Endodermal cell (in vitro differentiated cells): ENCODE results near the gene LAMTOR1. TPM values are rescaled to one million over a fixed set of nuclear protein-coding genes. Genes with fewer than 3 reads are reported as not detected.

Experiments
- DNase-seq: peaks from one replicate; pipeline ENCODE4 v3.0.0-alpha.2; 2017
- H3K27ac ChIP-seq: 2 replicates; pipeline ENCODE4 v1.5.1; 2013; ENCODE audit warnings: mild to moderate bottlenecking, low read depth, low read length, moderate library complexity
- H3K27me3 ChIP-seq: 2 replicates; pipeline ENCODE4 v1.6.1; 2013; ENCODE audit warnings: mild to moderate bottlenecking, low read length, moderate library complexity; ENCODE audit not compliant: insufficient read depth, control insufficient read depth, poor library complexity, severe bottlenecking
- H3K36me3 ChIP-seq: 2 replicates; pipeline ENCODE4 v1.7.0; 2013; ENCODE audit warnings: mild to moderate bottlenecking, low read length, moderate library complexity; ENCODE audit not compliant: control insufficient read depth, insufficient read depth
- H3K4me1 ChIP-seq: one replicate; pipeline ENCODE4 v1.7.0; 2013; ENCODE audit warnings: low read length; ENCODE audit not compliant: control insufficient read depth, insufficient read depth
- H3K4me3 ChIP-seq: 2 replicates; pipeline ENCODE4 v1.5.1; 2013; ENCODE audit warnings: mild to moderate bottlenecking, low read length, moderate library complexity
- H3K9ac ChIP-seq: 2 replicates; pipeline ENCODE4 v1.6.1; 2013; ENCODE audit warnings: mild to moderate bottlenecking, low read length, moderate library complexity; ENCODE audit not compliant: poor library complexity, severe bottlenecking; ENCODE audit errors: extremely low read depth
- H3K9me3 ChIP-seq: 2 replicates; pipeline ENCODE4 v1.6.1; 2013; ENCODE audit warnings: mild to moderate bottlenecking, low read length, moderate library complexity; ENCODE audit not compliant: control insufficient read depth
- H3K27ac Mint-ChIP-seq: 2 replicates; pipeline ENCODE4 v1.8.0; 2020; ENCODE audit warnings: mixed read lengths
- H3K27me3 Mint-ChIP-seq: 2 replicates; pipeline ENCODE4 v1.8.0; 2021; ENCODE audit warnings: mild to moderate bottlenecking, mixed read lengths; ENCODE audit not compliant: insufficient read depth
- H3K36me3 Mint-ChIP-seq: 2 replicates; pipeline ENCODE4 v1.8.0; 2020; ENCODE audit warnings: low read depth, mixed read lengths
- H3K4me1 Mint-ChIP-seq: 2 replicates; pipeline ENCODE4 v1.8.0; 2020; ENCODE audit warnings: mixed read lengths
- H3K4me3 Mint-ChIP-seq: 2 replicates; pipeline ENCODE4 v1.8.0; 2020; ENCODE audit warnings: mild to moderate bottlenecking, moderate library complexity, mixed read lengths
- H3K9me3 Mint-ChIP-seq: 2 replicates; pipeline ENCODE4 v1.8.0; 2020; ENCODE audit warnings: mild to moderate bottlenecking, mixed read lengths
- WGBS, 2 experiments: methylation state at CpG; one replicate each; pipeline versions ENCODE4 v1.1.5 to v1.1.7; 2013; ENCODE audit warnings: missing lambda C conversion rate in 2 of 2, mixed read lengths in 1 of 2; ENCODE audit not compliant: insufficient coverage in 1 of 2, insufficient read length in 1 of 2; 5-methylcytosine and 5-hydroxymethylcytosine counted together
- total RNA-seq, 2 donors: library from RNA; stranded (reverse); fragmentation: NEBNext Ultra II Directional in 1 of 2; extraction: Animal tissue kit (Norgen Biotek cat#: 25700) in 1 of 2; gene quantifications; 2 replicates in 1 of 2; 3 replicates in 1 of 2; pipeline ENCODE4 v1.2.1, GENCODE V29; 2021
- TF ChIP-seq, protein P1 (sequence below): fragments of 200-600 bp; sonication (generic); conservative IDR thresholded peaks from 2 replicates; pipeline ENCODE4 v1.5.0; 2021; ENCODE audit warnings: antibody characterized with exemption, mild to moderate bottlenecking

Gene LAMTOR1
- total RNA-seq, 2 donors from 2014 or later: 92.0 to 104 TPM

DNA sequence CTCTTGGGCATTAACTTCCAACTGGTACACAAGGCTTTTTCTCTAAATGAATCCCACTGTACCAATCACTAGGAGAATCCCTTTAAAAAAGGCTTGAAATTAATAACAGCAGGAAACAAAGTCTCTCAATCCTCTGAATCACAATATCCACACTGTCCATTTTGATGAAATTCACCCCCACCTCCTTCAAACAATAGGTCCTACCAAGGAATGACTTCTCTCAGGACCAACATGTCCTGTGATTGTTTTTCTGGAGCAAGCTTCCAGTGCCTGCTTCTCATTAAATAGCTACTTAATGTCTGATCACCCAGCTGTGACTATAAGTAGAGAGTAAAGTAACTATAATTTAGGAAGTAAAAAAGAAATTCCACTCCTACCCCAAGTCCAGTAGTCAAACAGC is 35.8 kb downstream of the LAMTOR1 start:
- H3K27ac Mint-ChIP-seq: no peak overlapping the region

DNA sequence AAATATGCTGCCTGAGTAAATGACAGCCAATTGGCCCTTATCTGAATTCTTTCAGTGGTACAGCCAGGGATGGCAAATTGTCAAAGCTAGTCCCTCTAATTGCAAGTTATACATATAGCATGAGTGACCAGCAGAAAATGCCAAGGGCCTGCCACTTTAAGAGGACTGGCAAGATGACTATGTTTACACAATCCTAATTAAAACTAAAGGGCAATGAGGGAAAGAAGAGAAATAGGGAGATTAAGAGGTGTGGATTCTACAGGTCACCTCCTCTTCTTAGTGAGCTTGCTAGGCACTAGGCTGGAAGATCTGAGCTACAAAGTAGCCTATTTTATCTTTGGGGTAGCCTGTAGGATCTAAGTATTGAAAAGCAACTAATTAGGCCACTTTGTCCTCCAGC is 36.2 kb downstream of the LAMTOR1 start:
- no peaks in the 10 kb centered on the region for H3K9me3 Mint-ChIP-seq
- H3K27me3 Mint-ChIP-seq: no peaks in the 10 kb centered on the region
- Histone ChIP-seq H3K9me3 (no peaks in the 10 kb centered on the region), H3K9ac (no peak overlapping the region), H3K4me3 (no peak overlapping the region), H3K4me1 (peaks cover 6% of the 10 kb centered on the region), H3K36me3 (peaks cover 28% of the 10 kb centered on the region), H3K27ac (no peak overlapping the region), H3K27me3 (no peaks in the 10 kb centered on the region)
- TF ChIP-seq, protein P1, sequence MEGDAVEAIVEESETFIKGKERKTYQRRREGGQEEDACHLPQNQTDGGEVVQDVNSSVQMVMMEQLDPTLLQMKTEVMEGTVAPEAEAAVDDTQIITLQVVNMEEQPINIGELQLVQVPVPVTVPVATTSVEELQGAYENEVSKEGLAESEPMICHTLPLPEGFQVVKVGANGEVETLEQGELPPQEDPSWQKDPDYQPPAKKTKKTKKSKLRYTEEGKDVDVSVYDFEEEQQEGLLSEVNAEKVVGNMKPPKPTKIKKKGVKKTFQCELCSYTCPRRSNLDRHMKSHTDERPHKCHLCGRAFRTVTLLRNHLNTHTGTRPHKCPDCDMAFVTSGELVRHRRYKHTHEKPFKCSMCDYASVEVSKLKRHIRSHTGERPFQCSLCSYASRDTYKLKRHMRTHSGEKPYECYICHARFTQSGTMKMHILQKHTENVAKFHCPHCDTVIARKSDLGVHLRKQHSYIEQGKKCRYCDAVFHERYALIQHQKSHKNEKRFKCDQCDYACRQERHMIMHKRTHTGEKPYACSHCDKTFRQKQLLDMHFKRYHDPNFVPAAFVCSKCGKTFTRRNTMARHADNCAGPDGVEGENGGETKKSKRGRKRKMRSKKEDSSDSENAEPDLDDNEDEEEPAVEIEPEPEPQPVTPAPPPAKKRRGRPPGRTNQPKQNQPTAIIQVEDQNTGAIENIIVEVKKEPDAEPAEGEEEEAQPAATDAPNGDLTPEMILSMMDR: no peak
- no peak overlapping the region for H3K27ac Mint-ChIP-seq
- peaks cover 17% of the 10 kb centered on the region for H3K36me3 Mint-ChIP-seq
- peaks cover 37% of the 10 kb centered on the region for H3K4me1 Mint-ChIP-seq
- H3K4me3 Mint-ChIP-seq: no peak overlapping the region
- no peak for DNase-seq

More for the DNA sequence above, 35.8 kb downstream of the LAMTOR1 start:
- no peak for DNase-seq
- Histone ChIP-seq H3K4me3 (no peak overlapping the region), H3K27me3 (no peaks in the 10 kb centered on the region), H3K27ac (no peak overlapping the region), H3K36me3 (peaks cover 24% of the 10 kb centered on the region), H3K4me1 (peaks cover 6% of the 10 kb centered on the region), H3K9ac (no peak overlapping the region), H3K9me3 (no peaks in the 10 kb centered on the region)
- Mint-ChIP-seq H3K4me3 (no peak overlapping the region), H3K9me3 (no peaks in the 10 kb centered on the region), H3K36me3 (peaks cover 13% of the 10 kb centered on the region), H3K4me1 (peaks cover 41% of the 10 kb centered on the region), H3K27me3 (no peaks in the 10 kb centered on the region)
- TF ChIP-seq, protein P1: no peak

DNA sequence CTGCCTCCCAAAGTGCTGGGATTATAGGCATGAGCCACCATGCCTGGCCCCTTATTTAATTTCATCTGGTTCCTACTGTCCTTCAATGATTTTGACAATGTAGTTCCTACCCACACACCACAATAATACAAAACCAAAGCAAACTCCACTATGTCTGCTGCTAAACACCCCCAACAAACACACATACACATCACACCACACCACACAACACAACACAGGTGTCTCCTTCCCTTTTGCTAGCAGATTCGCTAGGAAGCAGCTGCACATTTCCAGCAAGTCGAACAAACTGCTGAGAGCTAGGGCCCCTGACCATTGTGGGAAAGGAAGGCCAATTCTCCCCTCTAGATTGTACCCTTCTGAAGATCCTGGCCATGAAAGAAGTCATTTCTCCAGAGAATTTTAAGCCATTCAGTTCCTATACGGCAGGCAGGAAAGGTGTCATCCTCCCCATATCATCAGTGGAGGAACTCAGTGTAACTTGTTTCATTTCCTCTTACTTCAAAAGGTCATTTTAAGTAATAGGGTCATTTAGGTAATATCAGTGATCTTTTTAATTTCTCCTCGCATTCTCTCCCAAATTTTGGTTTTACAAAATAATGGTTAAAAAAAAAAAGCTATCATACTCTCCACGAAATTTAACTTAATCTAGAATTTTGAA is 41.2 kb downstream of the LAMTOR1 start:
- H3K9me3 ChIP-seq: no peaks in the 10 kb centered on the region
- H3K4me1 ChIP-seq: no peaks in the 10 kb centered on the region
- Mint-ChIP-seq H3K4me1 (peaks cover 7% of the 10 kb centered on the region), H3K9me3 (no peaks in the 10 kb centered on the region), H3K4me3 (no peak overlapping the region), H3K36me3 (peaks cover 21% of the 10 kb centered on the region), H3K27ac (no peak overlapping the region), H3K27me3 (no peaks in the 10 kb centered on the region)
- peaks cover 31% of the 10 kb centered on the region for H3K36me3 ChIP-seq
- TF ChIP-seq, protein P1: no peak
- no peak for DNase-seq
- H3K27me3 ChIP-seq: no peaks in the 10 kb centered on the region
- WGBS, 2 experiments: 93 to 100% methylated on average over 1 to 4 of the region's 5 CpGs
- no peak overlapping the region for H3K4me3 ChIP-seq
- H3K27ac ChIP-seq: no peak overlapping the region
- no peak overlapping the region for H3K9ac ChIP-seq
